GM12878 (cell line): Measurements from ENCODE around the gene HCFC1. TPM values are rescaled to one million over a fixed set of nuclear protein-coding genes. Genes with fewer than 3 reads are reported as not detected.
A peak's percentile ranks its signal among the peaks of the same experiment; 100 is the strongest.

Experiments
- CBFB ChIP-seq: IDR thresholded peaks from 2 replicates; pipeline ENCODE4 v1.6.1; 2016; ENCODE audit warnings: antibody characterized with exemption, low read depth
- CEBPB ChIP-seq, 2 experiments: fragments of 150-350 bp in 1 of 2; IDR thresholded peaks; 2 replicates each; pipeline ENCODE4 v1.6.1; 2012 to 2014; ENCODE audit warnings: low read depth in 2 of 2, low read length in 2 of 2, borderline replicate concordance in 1 of 2, inconsistent platforms in 1 of 2
- CREB1 ChIP-seq: IDR thresholded peaks from 2 replicates; pipeline ENCODE4 v1.6.1; 2012; ENCODE audit warnings: low read depth, mild to moderate bottlenecking, inconsistent platforms
- ETV6 ChIP-seq, 2 experiments: fragments of 450-650 bp in 1 of 2; IDR thresholded peaks in 1 of 2; conservative IDR thresholded peaks in 1 of 2; 2 replicates each; pipeline ENCODE4 v1.6.1; 2014; ENCODE audit warnings: antibody characterized with exemption in 1 of 2, borderline replicate concordance in 1 of 2, low read depth in 1 of 2, mild to moderate bottlenecking in 1 of 2, moderate library complexity in 1 of 2
- MEF2B ChIP-seq: fragments of 450-650 bp; IDR thresholded peaks from 2 replicates; pipeline ENCODE4 v1.6.1; 2018; ENCODE audit warnings: mild to moderate bottlenecking, moderate library complexity; ENCODE audit not compliant: partially characterized antibody, poor library complexity, severe bottlenecking
- MYB ChIP-seq: fragments of 150-350 bp; IDR thresholded peaks from 2 replicates; pipeline ENCODE4 v1.6.1; 2014; ENCODE audit warnings: mild to moderate bottlenecking, low read depth, low read length, borderline replicate concordance
- NKRF ChIP-seq: fragments of 450-650 bp; conservative IDR thresholded peaks from 2 replicates; pipeline ENCODE4 v1.6.1; 2017; ENCODE audit warnings: mild to moderate bottlenecking, moderate library complexity
- NR2C2 ChIP-seq: IDR thresholded peaks from 2 replicates; pipeline ENCODE4 v1.6.1; 2011; ENCODE audit warnings: borderline replicate concordance, low read depth; ENCODE audit not compliant: control insufficient read depth, insufficient read length
- PAX8 ChIP-seq: fragments of 450-650 bp; IDR thresholded peaks from 2 replicates; pipeline ENCODE4 v1.6.1; 2017; ENCODE audit warnings: mild to moderate bottlenecking, moderate library complexity
- PKNOX1 ChIP-seq: fragments of 450-650 bp; IDR thresholded peaks from 2 replicates; pipeline ENCODE4 v1.6.1; 2016; ENCODE audit warnings: mild to moderate bottlenecking
- POLR2A ChIP-seq: IDR thresholded peaks from 2 replicates; pipeline ENCODE4 v1.6.1; 2011; ENCODE audit warnings: low read depth, mild to moderate bottlenecking, low read length
- RB1 ChIP-seq: fragments of 450-650 bp; formaldehyde crosslinking; IDR thresholded peaks from 2 replicates; pipeline ENCODE4 v1.6.1; 2017; ENCODE audit warnings: mild to moderate bottlenecking, borderline replicate concordance
- SIX5 ChIP-seq: IDR thresholded peaks from 2 replicates; pipeline ENCODE4 v1.6.1; 2011; ENCODE audit warnings: mild to moderate bottlenecking, low read depth, low read length, moderate library complexity; ENCODE audit not compliant: severe bottlenecking
- SREBF2 ChIP-seq: IDR thresholded peaks from 2 replicates; pipeline ENCODE4 v1.6.1; 2012; ENCODE audit warnings: mild to moderate bottlenecking, low read length
- SRF ChIP-seq, 2 experiments: IDR thresholded peaks; 2 replicates each; pipeline ENCODE4 v1.6.1; 2011; ENCODE audit warnings: low read depth in 2 of 2, low read length in 2 of 2, mild to moderate bottlenecking in 1 of 2, moderate library complexity in 1 of 2
- TCF12 ChIP-seq: IDR thresholded peaks from 2 replicates; pipeline ENCODE4 v1.6.1; 2011; ENCODE audit warnings: low read depth, mild to moderate bottlenecking, low read length
- ZBTB11 ChIP-seq: fragments of 450-650 bp; formaldehyde crosslinking; IDR thresholded peaks from 2 replicates; pipeline ENCODE4 v1.5.0; 2022; ENCODE audit warnings: mild to moderate bottlenecking, missing genetic modification characterization
- ZBTB40 ChIP-seq: fragments of 450-650 bp; IDR thresholded peaks from 2 replicates; pipeline ENCODE4 v1.6.1; 2016; ENCODE audit warnings: mild to moderate bottlenecking, moderate library complexity, borderline replicate concordance
- ZZZ3 ChIP-seq: IDR thresholded peaks from 2 replicates; pipeline ENCODE4 v1.6.1; 2011; ENCODE audit warnings: low read depth; ENCODE audit not compliant: control insufficient read depth, insufficient read length
- polyA plus RNA-seq, 11 experiments: library from polyadenylated mRNA; depleted of rRNA in 4 of 11; unstranded in 6 of 11; stranded (reverse) in 5 of 11; fragments of >200 nt; fragmentation: Nextera tagmentation in 4 of 11; fragmentation: Illumina TruSeq in 1 of 11; extraction: Ambion mirVana in 4 of 11; extraction: Trizol in 1 of 11; gene quantifications; 1 replicate in 1 of 11; 2 replicates in 10 of 11; pipeline versions ENCODE4 v1.2.1 to v1.2.3, GENCODE V29; 2011 to 2016; ENCODE audit warnings: inconsistent platforms in 2 of 11, missing spikeins in 2 of 11, low read depth in 1 of 11
- total RNA-seq, 4 experiments: library from RNA; depleted of rRNA in 3 of 4; stranded (reverse); fragments of >200 nt in 3 of 4; fragmentation: Illumina TruSeq in 1 of 4; extraction: Trizol in 1 of 4; gene quantifications; 2 replicates each; pipeline versions ENCODE4 v1.2.1 to v1.2.3, GENCODE V29; 2013 to 2021

HCFC1 gene
- total and polyA plus RNA-seq, 10 of the 15 experiments (the other 5 are each of a cell fraction or from before 2014, with no cell fraction given) = 3.9 to 92.7 (median 23.5) TPM

- TF ChIP-seq ETV6 (conservative IDR thresholded peaks at IDR 0.05 in 1 of 2, IDR thresholded peaks at IDR 0.05 in 1 of 2; ENCODE audit: borderline replicate concordance in 1 of 2, low read depth in 1 of 2) = no peak
- TF ChIP-seq NR2C2 = no peak
- TF ChIP-seq SRF (IDR thresholded peaks at IDR 0.05; ENCODE audit: low read depth in 2 of 2, low read length in 2 of 2) = 0 out of 4 replicates have a peak, but pooled peaks of 1 of the 2 experiments have one; percentile 26
- no peak for TF ChIP-seq MEF2B
- TF ChIP-seq POLR2A = peak; percentile 67; the same call in 1 of the 2 replicates
- TF ChIP-seq TCF12 = peak; percentile 9; the same call in 1 of the 2 replicates
- no peak for TF ChIP-seq CEBPB (IDR thresholded peaks at IDR 0.05; ENCODE audit: borderline replicate concordance in 1 of 2, low read depth in 2 of 2, low read length in 2 of 2)
- no peak for TF ChIP-seq ZZZ3
- no peak for TF ChIP-seq MYB
- TF ChIP-seq PAX8 = no peak
- TF ChIP-seq SIX5 = peak; percentile 49
- TF ChIP-seq NKRF = no peak
- TF ChIP-seq SREBF2 = peak; percentile 30; the same call in 1 of the 2 replicates
- TF ChIP-seq ZBTB40 = peak; percentile 96
- TF ChIP-seq ZBTB11 (CRISPR knock-in tag) = peak; percentile 75
- TF ChIP-seq CBFB = no peak
- no peak; the same call in 1 of the 2 replicates for TF ChIP-seq PKNOX1
- TF ChIP-seq RB1 = no peak
- peak; percentile 45; the same call in 1 of the 2 replicates for TF ChIP-seq CREB1
Observed at GRCh38 chrX:153971124-153971449, 531 bp downstream of the HCFC1 start (continued).
